Gastrocnemius medialis (tissue), 4 donors: ENCODE measurements around the gene CCDC38. TPM values are rescaled to one million over a fixed set of nuclear protein-coding genes. Genes with fewer than 3 reads are reported as not detected.
"Not testable (repeated sequence)": the region's sequence is repeated elsewhere in the genome, so short reads cannot be mapped to it uniquely, and the experiment has no call there.

Source experiments
- ATAC-seq, 2 donors: fragments of 150-250 bp; one replicate each; pipeline ENCODE4 v1.9.1; 2016
- DNase-seq, 2 donors: peaks; one replicate each; pipeline ENCODE4 v3.0.0-alpha.2; 2019
- H3K27ac ChIP-seq, 4 donors: fragments of 200-600 bp; sonication (generic); 1 replicate in 1 of 4; 2 replicates in 3 of 4; pipeline ENCODE4 v1.5.1; 2016 to 2018; ENCODE audit warnings: mild to moderate bottlenecking in 2 of 4, moderate library complexity in 1 of 4
- H3K27me3 ChIP-seq, 3 donors: fragments of 200-600 bp; sonication (generic) in 2 of 3; 1 replicate in 1 of 3; 2 replicates in 2 of 3; pipeline versions ENCODE4 v1.5.1 to v1.6.0; 2016 to 2019; ENCODE audit warnings: mild to moderate bottlenecking in 1 of 3, moderate library complexity in 1 of 3
- H3K36me3 ChIP-seq, 2 donors: fragments of 200-600 bp; sonication (generic) in 1 of 2; one replicate each; pipeline ENCODE4 v1.5.1; 2017 to 2018
- H3K4me1 ChIP-seq, 2 donors: fragments of 200-600 bp; sonication (generic) in 1 of 2; one replicate each; pipeline ENCODE4 v1.5.1; 2016 to 2017; ENCODE audit warnings: mild to moderate bottlenecking in 2 of 2
- H3K4me3 ChIP-seq, 4 donors: fragments of 200-600 bp; sonication (generic) in 3 of 4; 1 replicate in 1 of 4; 2 replicates in 3 of 4; pipeline ENCODE4 v1.5.1; 2016 to 2019; ENCODE audit warnings: mild to moderate bottlenecking in 2 of 4
- H3K9me3 ChIP-seq, 3 donors: fragments of 200-600 bp; sonication (generic) in 2 of 3; 1 replicate in 1 of 3; 2 replicates in 2 of 3; pipeline ENCODE4 v1.5.1; 2016 to 2019
- CTCF ChIP-seq, 5 experiments: fragments of 450-650 bp in 3 of 5; fragments of 200-600 bp in 2 of 5; sonication (generic) in 2 of 5; IDR thresholded peaks in 4 of 5; conservative IDR thresholded peaks in 1 of 5; 1 replicate in 4 of 5; 2 replicates in 1 of 5; pipeline ENCODE4 v1.5.1; 2016 to 2019; ENCODE audit warnings: antibody characterized with exemption in 5 of 5, mild to moderate bottlenecking in 3 of 5, moderate library complexity in 3 of 5
- POLR2A ChIP-seq, 2 donors: fragments of 450-650 bp; IDR thresholded peaks; one replicate each; pipeline ENCODE4 v1.6.1; 2017; ENCODE audit warnings: antibody characterized with exemption in 2 of 2, mild to moderate bottlenecking in 2 of 2, moderate library complexity in 2 of 2
- in situ Hi-C, 4 donors: fragments of 200-750 bp; cut with MboI; loops; one replicate each; pipeline versions ENCODE4 v1.15.0 to v1.8.0; 2017; ENCODE audit warnings: low sequenced_read_pairs in 4 of 4
- intact Hi-C: fragments of 100-400 bp; cut with DNase I; formaldehyde crosslinking; loops from one replicate; pipeline ENCODE4 v1.15.1; 2023; ENCODE audit warnings: low total_unique reads
- total RNA-seq, 4 donors: library from RNA; depleted of rRNA; stranded (reverse); fragments of >200 nt; gene quantifications; one replicate each; pipeline versions ENCODE4 v1.1.0 to v1.2.3, GENCODE V29; 2016

The CCDC38 gene
- total RNA-seq, 4 donors from 2014 or later: not detected

- intact Hi-C loops: no loop called here
- DNase-seq: no peak
- in situ Hi-C loops: no loop called here
Measured at GRCh38 chr12:95975491-95975890, 33.1 kb upstream of the CCDC38 start.

GRCh38 chr12:95974358-95974757 lies 31.9 kb upstream of the CCDC38 start:
- no peak for TF ChIP-seq POLR2A (IDR thresholded peaks at IDR 0.05)
- no peak for TF ChIP-seq CTCF (IDR thresholded peaks at IDR 0.05 in 4 of 5, conservative IDR thresholded peaks at IDR 0.05 in 1 of 5)
- no peaks in the 10 kb centered on the region for H3K4me1 ChIP-seq
- no peak overlapping the region for H3K4me3 ChIP-seq
- DNase-seq: no peak
- ATAC-seq: no peak
- in situ Hi-C loops: no loop called here
- intact Hi-C loops: no loop called here
- no peaks in the 10 kb centered on the region for H3K36me3 ChIP-seq
- H3K9me3 ChIP-seq: no peaks in the 10 kb centered on the region
- H3K27ac ChIP-seq: no peak overlapping the region
- no peaks in the 10 kb centered on the region for H3K27me3 ChIP-seq

More at GRCh38 chr12:95975491-95975890, 33.1 kb upstream of the CCDC38 start:
- Histone ChIP-seq H3K4me3 (no peak overlapping the region), H3K4me1 (no peaks in the 10 kb centered on the region), H3K9me3 (no peaks in the 10 kb centered on the region), H3K27ac (no peak overlapping the region), H3K36me3 (no peaks in the 10 kb centered on the region), H3K27me3 (no peaks in the 10 kb centered on the region)
- TF ChIP-seq CTCF (IDR thresholded peaks at IDR 0.05 in 4 of 5, conservative IDR thresholded peaks at IDR 0.05 in 1 of 5) (no peak), POLR2A (IDR thresholded peaks at IDR 0.05) (no peak)
- no peak for ATAC-seq

GRCh38 chr12:95972832-95973456 lies 30.5 kb upstream of the CCDC38 start:
- H3K27ac ChIP-seq: no peak overlapping the region
- H3K36me3 ChIP-seq: no peaks in the 10 kb centered on the region
- no peaks in the 10 kb centered on the region for H3K4me1 ChIP-seq
- in situ Hi-C loops: no loop called here
- H3K4me3 ChIP-seq: no peak overlapping the region
- intact Hi-C loops: no loop called here
- ATAC-seq (no peak), DNase-seq (no peak)
- no peaks in the 10 kb centered on the region for H3K9me3 ChIP-seq
- no peaks in the 10 kb centered on the region for H3K27me3 ChIP-seq
- TF ChIP-seq POLR2A (IDR thresholded peaks at IDR 0.05): no peak
- TF ChIP-seq CTCF (IDR thresholded peaks at IDR 0.05 in 4 of 5, conservative IDR thresholded peaks at IDR 0.05 in 1 of 5): no peak

DNA sequence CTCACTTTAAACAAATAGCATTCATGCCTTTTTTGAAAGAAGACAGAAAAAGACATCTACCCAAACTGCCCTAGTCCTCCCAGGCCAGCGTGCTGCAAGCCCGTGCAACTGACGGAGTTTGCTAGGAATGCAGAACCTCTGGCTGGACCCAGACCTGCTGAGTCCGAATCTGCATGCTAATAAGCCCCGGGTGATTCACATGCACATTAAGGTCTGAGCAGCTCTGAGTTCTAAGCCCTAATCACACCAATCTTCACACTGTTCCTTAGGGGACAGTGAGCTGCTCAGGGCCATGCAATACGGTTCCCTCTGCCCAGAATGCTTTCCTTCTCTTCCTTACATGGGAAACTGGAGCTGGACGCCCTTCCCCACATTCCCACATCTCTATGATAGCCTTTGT lies 28.5 kb upstream of the CCDC38 start:
- ATAC-seq (no peak), DNase-seq (no peak)
- in situ Hi-C loops (no loop called here), intact Hi-C loops (no loop called here)
- H3K27ac ChIP-seq: no peak overlapping the region
- H3K9me3 ChIP-seq: no peaks in the 10 kb centered on the region
- peaks cover 0 to 5% of the 10 kb centered on the region in 2 donors for H3K36me3 ChIP-seq
- H3K4me1 ChIP-seq: no peaks in the 10 kb centered on the region
- no peak overlapping the region for H3K4me3 ChIP-seq
- TF ChIP-seq POLR2A (IDR thresholded peaks at IDR 0.05) (no peak), CTCF (IDR thresholded peaks at IDR 0.05 in 4 of 5, conservative IDR thresholded peaks at IDR 0.05 in 1 of 5) (no peak)
- H3K27me3 ChIP-seq: no peaks in the 10 kb centered on the region

GRCh38 chr12:95969116-95969515 lies 26.7 kb upstream of the CCDC38 start:
- H3K27ac ChIP-seq, DNase-seq, in situ Hi-C loops, ATAC-seq, intact Hi-C loops, H3K9me3 ChIP-seq, H3K4me3 ChIP-seq, H3K4me1 ChIP-seq, H3K36me3 ChIP-seq, H3K27me3 ChIP-seq: not testable (repeated sequence)
